ENCODE measurements around the gene CYB561. TPM values are rescaled to one million over a fixed set of nuclear protein-coding genes. Genes with fewer than 3 reads are reported as not detected.

Gene CYB561
- total and polyA plus RNA-seq, 2 donors (not counting 1 experiment from before 2014, with no cell fraction given): 3.5 to 4.9 TPM

DNA sequence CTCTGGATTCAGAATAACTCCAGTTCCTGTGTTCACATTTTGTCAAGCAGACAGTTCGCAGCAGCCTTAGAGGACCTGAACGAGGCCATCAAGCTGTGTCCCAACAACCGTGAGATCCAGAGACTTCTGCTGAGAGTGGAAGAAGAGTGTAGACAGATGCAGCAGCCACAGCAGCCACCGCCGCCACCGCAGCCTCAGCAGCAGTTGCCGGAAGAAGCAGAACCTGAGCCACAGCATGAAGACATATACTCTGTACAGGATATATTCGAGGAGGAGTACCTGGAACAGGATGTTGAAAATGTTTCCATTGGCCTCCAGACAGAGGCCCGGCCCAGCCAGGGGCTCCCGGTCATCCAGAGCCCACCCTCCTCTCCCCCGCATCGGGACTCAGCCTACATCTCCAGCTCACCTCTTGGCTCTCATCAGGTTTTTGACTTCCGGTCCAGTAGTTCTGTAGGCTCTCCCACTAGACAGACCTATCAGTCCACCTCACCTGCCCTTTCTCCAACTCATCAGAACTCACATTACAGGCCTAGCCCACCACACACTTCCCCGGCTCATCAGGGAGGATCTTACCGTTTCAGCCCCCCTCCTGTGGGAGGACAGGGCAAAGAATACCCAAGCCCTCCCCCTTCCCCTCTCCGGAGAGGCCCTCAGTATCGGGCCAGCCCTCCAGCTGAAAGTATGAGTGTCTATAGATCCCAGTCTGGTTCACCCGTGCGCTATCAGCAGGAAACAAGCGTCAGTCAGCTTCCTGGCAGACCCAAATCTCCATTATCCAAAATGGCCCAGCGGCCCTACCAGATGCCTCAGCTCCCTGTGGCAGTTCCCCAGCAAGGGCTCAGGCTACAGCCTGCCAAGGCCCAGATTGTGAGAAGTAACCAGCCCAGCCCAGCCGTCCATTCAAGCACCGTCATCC, 25.9 kb downstream of the CYB561 start:
- Mint-ChIP-seq H3K4me1 (no peaks in the 10 kb centered on the region), H3K27me3 (peaks cover 4% of the 10 kb centered on the region), H3K27ac (no peak overlapping the region), H3K4me3 (no peak overlapping the region), H3K9me3 (ENCODE audit: insufficient read depth) (no peaks in the 10 kb centered on the region)
- 37% methylated on average over 20 of the region's 23 CpGs for WGBS (ENCODE audit: insufficient coverage)
- ChIA-PET POLR2A (no interaction called here), CTCF (interaction anchor here (0.9 to 3.1 kb wide), 4 partner anchors 13 to 415 kb away, joined by 3 to 12 read pairs (median 6); no protein-coding TSS in a partner anchor)
- intact Hi-C loops (cut with micrococcal nuclease): no loop called here
- Histone ChIP-seq H3K4me1 (ENCODE audit: control insufficient read depth in 2 of 2, insufficient read depth in 2 of 2, low read length in 2 of 2) (peaks cover 0 to 2% of the 10 kb centered on the region in 2 donors), H3K4me3 (ENCODE audit: control extremely low read depth in 1 of 5, extremely low read depth in 1 of 5, insufficient read depth in 1 of 5, low read depth in 2 of 5, low read length in 4 of 5) (no peak overlapping the region), H2AFZ (ENCODE audit: insufficient read depth, low read depth, low read length, poor library complexity, severe bottlenecking) (no peak overlapping the region), H3K36me3 (replicated peaks in 1 of 2; ENCODE audit: control extremely low read depth in 1 of 2, control insufficient read depth in 1 of 2, extremely low read depth in 1 of 2, insufficient read depth in 2 of 2, low read length in 1 of 2) (no peaks in the 10 kb centered on the region), H3K9me3 (ENCODE audit: control extremely low read depth in 1 of 3, control insufficient read depth in 2 of 3, insufficient read depth in 1 of 3, low read length in 2 of 3) (no peaks in the 10 kb centered on the region), H3K4me2 (replicated peaks; ENCODE audit: low read depth, low read length, poor library complexity, severe bottlenecking) (no peak overlapping the region), H3K79me2 (ENCODE audit: control insufficient read depth, insufficient read depth, low read length) (no peaks in the 10 kb centered on the region), H4K20me1 (ENCODE audit: control insufficient read depth, insufficient read depth, low read length, poor library complexity, severe bottlenecking) (no peaks in the 10 kb centered on the region), H3K9ac (ENCODE audit: low read length) (no peak overlapping the region), H3K27me3 (replicated peaks in 1 of 4; ENCODE audit: control extremely low read depth in 1 of 4, control insufficient read depth in 3 of 4, insufficient read depth in 4 of 4, low read length in 3 of 4) (no peaks in the 10 kb centered on the region), H3K27ac (ENCODE audit: low read length in 2 of 2) (no peak overlapping the region)
- TF ChIP-seq EZH2 (IDR thresholded peaks at IDR 0.05; ENCODE audit: borderline replicate concordance, insufficient read depth, low read depth, low read length, poor library complexity, severe bottlenecking): no peak
- TF ChIP-seq CTCF (IDR thresholded peaks at IDR 0.05): no peak
- DNase-seq (no peak), ATAC-seq (ENCODE audit: low read depth) (no peak)

GRCh38 chr17:63419398-63419797, 26.7 kb downstream of the CYB561 start:
- Histone ChIP-seq H3K9me3 (ENCODE audit: control extremely low read depth in 1 of 3, control insufficient read depth in 2 of 3, insufficient read depth in 1 of 3, low read length in 2 of 3) (no peaks in the 10 kb centered on the region), H3K27me3 (replicated peaks in 1 of 4; ENCODE audit: control extremely low read depth in 1 of 4, control insufficient read depth in 3 of 4, insufficient read depth in 4 of 4, low read length in 3 of 4) (peaks cover 0 to under 1% (median 0%) of the 10 kb centered on the region in 4 experiments), H3K79me2 (ENCODE audit: control insufficient read depth, insufficient read depth, low read length) (no peaks in the 10 kb centered on the region), H3K4me3 (ENCODE audit: control extremely low read depth in 1 of 5, extremely low read depth in 1 of 5, insufficient read depth in 1 of 5, low read depth in 2 of 5, low read length in 4 of 5) (no peak overlapping the region), H4K20me1 (ENCODE audit: control insufficient read depth, insufficient read depth, low read length, poor library complexity, severe bottlenecking) (no peaks in the 10 kb centered on the region), H3K27ac (ENCODE audit: low read length in 2 of 2) (no peak overlapping the region), H3K36me3 (replicated peaks in 1 of 2; ENCODE audit: control extremely low read depth in 1 of 2, control insufficient read depth in 1 of 2, extremely low read depth in 1 of 2, insufficient read depth in 2 of 2, low read length in 1 of 2) (no peaks in the 10 kb centered on the region), H3K4me2 (replicated peaks; ENCODE audit: low read depth, low read length, poor library complexity, severe bottlenecking) (no peak overlapping the region), H3K4me1 (ENCODE audit: control insufficient read depth in 2 of 2, insufficient read depth in 2 of 2, low read length in 2 of 2) (peaks cover 0 to 2% of the 10 kb centered on the region in 2 donors), H3K9ac (ENCODE audit: low read length) (no peak overlapping the region), H2AFZ (ENCODE audit: insufficient read depth, low read depth, low read length, poor library complexity, severe bottlenecking) (no peak overlapping the region)
- Mint-ChIP-seq H3K4me3 (no peak overlapping the region), H3K4me1 (no peaks in the 10 kb centered on the region), H3K27ac (no peak overlapping the region), H3K9me3 (ENCODE audit: insufficient read depth) (no peaks in the 10 kb centered on the region), H3K27me3 (peaks cover 10% of the 10 kb centered on the region)
- no peak for ATAC-seq (ENCODE audit: low read depth)
- intact Hi-C loops (cut with micrococcal nuclease): no loop called here
- 82% methylated on average over 1 of the region's 2 CpGs for WGBS (ENCODE audit: insufficient coverage)
- no peak for TF ChIP-seq CTCF (IDR thresholded peaks at IDR 0.05)
- TF ChIP-seq EZH2 (IDR thresholded peaks at IDR 0.05; ENCODE audit: borderline replicate concordance, insufficient read depth, low read depth, low read length, poor library complexity, severe bottlenecking): no peak
- no peak for DNase-seq
- ChIA-PET POLR2A (no interaction called here), CTCF (interaction anchor here (0.9 to 3.1 kb wide), 5 partner anchors 8 to 416 kb away, joined by 3 to 12 read pairs (median 5); no protein-coding TSS in a partner anchor)
